B cell (primary cell): ENCODE results near the gene RAB32.

Source experiments
- CTCF ChIP-seq: fragments of 200-600 bp; IDR thresholded peaks from one replicate; pipeline ENCODE4 v1.8.0; 2022; ENCODE audit warnings: antibody characterized with exemption, mild to moderate bottlenecking
- EZH2 ChIP-seq: IDR thresholded peaks from 2 replicates; pipeline ENCODE4 v1.6.1; 2012; ENCODE audit warnings: borderline replicate concordance, low read depth, mild to moderate bottlenecking, moderate library complexity, low read length; ENCODE audit not compliant: insufficient read depth, poor library complexity, severe bottlenecking

- TF ChIP-seq CTCF (no peak), EZH2 (no peak)
These were observed 445 bp downstream of the RAB32 start for GRCh38 chr6:146543940-146544615.
